ENCODE results near the gene IL17REL.

The IL17REL gene

DNA sequence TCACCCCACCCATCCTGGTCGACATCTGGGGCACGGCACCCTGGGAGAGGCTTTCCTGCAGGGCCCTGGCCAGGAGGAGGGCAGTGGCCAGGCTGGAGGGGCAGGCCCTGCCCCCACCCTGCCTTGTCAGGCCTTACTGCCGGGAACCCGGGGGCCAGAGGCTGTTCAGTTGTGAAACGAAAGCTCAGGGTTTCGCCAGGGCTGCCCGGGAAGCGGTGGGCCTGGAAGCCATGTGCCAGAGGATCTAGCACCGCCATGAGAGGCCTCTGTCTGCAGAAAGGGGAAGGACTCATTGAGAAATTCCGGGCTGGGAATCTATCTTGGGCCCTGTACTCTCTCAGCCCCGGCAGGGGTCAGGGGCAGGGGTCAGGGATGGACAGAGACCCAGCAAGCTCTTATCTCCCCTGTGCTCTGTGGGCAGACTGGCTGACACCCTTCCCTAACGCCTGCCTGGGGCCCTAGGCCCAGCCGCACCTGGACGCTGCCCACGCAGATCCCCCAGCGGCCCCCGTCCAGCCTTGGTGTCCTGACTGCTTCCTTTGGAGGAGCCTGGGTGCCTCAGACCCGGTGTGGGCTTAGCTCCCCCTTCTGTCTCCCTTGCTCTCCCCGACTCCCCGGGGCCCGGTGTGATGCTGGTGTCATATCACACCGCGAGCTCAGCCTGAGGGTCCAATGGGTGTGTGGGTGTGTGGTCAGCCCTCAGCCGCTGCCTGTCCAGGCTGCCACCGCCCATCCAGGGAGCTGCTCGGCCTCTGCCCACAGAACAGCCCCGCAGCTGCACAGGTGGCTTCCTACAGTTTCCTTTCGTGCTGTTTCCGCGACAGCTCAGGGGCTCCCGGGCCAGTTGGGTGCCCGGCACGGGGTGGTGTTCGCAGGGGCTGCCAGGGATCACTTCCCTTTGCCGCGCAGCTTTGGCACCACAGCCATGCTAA, 45.5 kb downstream of the IL17REL start:
- TF ChIP-seq, protein P1, sequence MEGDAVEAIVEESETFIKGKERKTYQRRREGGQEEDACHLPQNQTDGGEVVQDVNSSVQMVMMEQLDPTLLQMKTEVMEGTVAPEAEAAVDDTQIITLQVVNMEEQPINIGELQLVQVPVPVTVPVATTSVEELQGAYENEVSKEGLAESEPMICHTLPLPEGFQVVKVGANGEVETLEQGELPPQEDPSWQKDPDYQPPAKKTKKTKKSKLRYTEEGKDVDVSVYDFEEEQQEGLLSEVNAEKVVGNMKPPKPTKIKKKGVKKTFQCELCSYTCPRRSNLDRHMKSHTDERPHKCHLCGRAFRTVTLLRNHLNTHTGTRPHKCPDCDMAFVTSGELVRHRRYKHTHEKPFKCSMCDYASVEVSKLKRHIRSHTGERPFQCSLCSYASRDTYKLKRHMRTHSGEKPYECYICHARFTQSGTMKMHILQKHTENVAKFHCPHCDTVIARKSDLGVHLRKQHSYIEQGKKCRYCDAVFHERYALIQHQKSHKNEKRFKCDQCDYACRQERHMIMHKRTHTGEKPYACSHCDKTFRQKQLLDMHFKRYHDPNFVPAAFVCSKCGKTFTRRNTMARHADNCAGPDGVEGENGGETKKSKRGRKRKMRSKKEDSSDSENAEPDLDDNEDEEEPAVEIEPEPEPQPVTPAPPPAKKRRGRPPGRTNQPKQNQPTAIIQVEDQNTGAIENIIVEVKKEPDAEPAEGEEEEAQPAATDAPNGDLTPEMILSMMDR (conservative IDR thresholded peaks at IDR 0.05): no peak
- H3K27ac ChIP-seq: no peak overlapping the region

DNA sequence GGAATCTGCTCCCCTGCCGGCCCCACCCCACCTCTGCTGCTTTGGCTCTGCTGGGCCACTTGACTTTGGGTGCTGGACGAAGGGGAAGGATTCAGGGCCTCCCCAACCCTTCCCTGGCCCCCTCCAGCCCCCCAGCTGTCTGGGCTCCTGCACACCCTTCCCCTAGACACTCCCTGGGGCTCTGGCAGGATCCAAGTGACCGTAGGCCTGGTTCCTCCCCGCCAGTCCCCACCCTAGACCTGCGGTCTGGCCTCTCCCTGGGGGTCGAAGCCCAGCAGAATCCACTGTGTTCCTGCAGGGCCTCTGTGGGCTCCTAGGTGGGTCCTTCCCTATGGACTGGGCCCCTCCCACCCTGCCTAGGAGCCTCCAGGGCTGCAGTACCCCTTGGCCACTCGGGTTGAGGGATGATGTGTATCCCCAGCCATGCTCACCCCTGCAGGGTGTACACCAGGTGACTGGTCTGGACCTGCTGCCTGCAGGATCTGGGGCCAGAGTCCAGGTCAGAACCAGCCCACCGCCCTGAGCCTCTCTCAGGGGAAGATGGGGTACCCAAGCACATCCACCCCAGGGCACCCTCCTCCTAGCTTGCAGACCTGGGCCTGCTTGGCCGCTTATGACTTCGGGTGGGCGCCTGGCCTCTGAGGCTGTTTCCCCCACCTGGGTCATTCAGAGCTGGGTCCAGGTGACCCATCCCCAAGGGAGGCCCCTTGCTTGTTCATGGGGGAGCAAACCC, 46.4 kb downstream of the IL17REL start:
- no peak overlapping the region for H3K27ac ChIP-seq
- TF ChIP-seq, protein P1 (conservative IDR thresholded peaks at IDR 0.05): no peak

DNA sequence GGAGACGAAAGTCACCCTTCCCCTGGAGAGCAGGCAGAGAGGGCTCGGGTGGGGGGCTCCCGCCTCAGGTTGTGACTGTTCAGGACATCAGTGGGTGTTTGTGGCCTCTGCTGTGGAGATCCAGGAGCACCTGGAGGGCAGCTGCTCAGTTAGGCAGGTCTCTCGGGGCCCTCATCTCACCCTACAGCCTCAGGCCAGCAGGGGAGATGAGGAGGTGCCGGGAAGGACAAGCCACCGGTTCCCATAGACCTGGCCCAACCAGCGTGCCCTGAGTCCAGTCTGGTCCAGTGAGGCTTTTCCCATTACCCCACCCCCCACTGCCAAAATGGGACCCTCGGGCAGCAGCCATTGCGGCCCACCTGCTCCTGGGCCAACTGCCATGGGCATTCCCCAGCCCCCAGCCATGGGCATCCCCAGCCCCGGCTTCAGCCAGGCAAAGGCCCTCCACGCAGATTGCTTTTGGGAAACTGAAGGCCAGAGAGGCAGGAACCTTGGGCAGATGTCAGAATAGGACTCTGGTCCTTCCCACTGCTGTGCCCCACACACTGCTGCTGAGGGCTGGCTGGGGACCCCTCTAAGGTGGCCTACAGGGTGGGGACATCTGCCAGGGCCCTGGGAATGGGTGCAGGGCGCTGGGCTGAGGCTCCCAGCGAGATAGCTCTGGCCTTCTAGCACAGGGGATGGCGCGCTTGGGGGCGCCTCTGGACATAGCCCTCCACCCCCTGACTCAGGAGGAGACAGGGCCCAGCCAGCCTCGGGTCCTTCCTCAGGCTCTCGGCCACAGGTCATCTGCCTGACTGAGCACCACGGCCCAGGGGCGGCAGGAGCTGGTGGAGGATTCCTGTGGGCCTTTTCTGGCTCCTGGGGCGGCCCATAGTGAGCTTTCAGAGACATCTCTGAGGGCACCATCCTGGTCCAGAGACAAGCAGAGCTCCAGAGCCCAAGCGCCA, 47.2 kb downstream of the IL17REL start:
- no peak overlapping the region for H3K27ac ChIP-seq
- TF ChIP-seq, protein P1 (conservative IDR thresholded peaks at IDR 0.05): no peak

DNA sequence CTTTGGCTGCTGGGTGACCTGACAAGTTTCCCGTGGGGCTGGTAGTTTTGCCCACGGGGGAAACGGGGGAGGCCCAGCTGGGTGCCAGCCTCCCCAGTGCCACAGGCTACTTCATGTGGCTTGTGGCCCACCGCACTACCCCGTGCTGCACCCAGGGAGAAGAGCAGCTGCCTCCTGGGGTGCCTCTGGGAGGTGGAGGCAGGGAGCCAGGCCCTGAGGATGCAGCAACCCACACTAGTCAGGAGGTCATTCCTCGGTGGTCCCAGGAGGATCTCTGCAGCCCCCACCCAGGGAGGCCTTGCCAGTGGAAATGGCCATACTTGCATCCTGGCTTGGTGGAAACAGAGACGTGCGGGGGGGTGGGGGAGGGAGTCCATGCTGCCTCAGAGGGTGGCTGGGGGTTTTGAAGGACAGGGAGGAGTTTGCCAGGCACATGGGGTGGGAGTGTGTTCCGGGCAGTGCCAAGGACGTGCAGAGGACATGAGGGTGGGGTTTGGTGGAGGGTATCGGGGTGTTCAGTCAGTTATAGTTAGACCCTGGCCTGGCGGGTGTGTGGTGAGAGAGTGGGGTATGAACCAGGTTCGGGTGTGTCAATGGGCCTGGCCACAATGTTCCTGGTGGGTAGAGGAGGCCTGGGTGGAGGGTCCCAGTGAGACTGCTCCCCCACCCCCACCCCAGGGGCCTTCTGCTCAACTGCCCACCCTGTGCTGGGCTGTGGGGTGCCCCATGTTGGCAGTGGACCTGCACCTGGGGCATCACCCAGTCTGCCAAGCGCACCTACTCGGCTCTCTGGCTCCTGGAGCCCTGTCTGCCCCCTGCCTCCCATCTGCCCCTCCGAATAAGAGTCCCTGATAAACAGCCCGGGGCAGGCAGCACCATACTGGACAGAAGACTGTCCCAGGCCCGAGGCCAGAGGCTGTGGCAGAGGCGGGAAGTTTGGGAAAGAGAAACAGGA, 48.2 kb downstream of the IL17REL start:
- TF ChIP-seq, protein P1 (conservative IDR thresholded peaks at IDR 0.05): no peak
- H3K27ac ChIP-seq: peak overlapping the region; percentile 92; the same call in 1 of the 2 replicates

DNA sequence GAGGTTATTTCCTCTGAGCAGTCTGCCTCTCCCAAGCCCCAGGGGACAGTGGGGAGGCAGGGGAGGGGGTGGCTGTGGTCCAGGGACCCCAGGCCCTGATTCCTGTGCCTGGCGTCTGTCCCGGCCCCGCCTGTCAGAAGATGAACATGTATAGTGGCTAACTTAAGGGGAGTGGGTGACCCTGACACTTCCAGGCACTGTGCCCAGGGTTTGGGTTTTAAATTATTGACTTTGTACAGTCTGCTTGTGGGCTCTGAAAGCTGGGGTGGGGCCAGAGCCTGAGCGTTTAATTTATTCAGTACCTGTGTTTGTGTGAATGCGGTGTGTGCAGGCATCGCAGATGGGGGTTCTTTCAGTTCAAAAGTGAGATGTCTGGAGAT, 48.9 kb downstream of the IL17REL start:
- TF ChIP-seq, protein P1 (conservative IDR thresholded peaks at IDR 0.05): no peak
- peak overlapping the region; percentile 92 for H3K27ac ChIP-seq

DNA sequence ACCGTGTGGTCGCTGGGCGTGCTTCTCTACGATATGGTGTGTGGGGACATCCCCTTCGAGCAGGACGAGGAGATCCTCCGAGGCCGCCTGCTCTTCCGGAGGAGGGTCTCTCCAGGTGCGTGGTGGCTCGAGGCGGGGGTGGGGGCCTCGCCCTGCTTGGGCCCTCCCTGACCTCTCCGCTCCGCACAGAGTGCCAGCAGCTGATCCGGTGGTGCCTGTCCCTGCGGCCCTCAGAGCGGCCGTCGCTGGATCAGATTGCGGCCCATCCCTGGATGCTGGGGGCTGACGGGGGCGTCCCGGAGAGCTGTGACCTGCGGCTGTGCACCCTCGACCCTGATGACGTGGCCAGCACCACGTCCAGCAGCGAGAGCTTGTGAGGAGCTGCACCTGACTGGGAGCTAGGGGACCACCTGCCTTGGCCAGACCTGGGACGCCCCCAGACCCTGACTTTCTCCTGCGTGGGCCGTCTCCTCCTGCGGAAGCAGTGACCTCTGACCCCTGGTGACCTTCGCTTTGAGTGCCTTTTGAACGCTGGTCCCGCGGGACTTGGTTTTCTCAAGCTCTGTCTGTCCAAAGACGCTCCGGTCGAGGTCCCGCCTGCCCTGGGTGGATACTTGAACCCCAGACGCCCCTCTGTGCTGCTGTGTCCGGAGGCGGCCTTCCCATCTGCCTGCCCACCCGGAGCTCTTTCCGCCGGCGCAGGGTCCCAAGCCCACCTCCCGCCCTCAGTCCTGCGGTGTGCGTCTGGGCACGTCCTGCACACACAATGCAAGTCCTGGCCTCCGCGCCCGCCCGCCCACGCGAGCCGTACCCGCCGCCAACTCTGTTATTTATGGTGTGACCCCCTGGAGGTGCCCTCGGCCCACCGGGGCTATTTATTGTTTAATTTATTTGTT, 49.6 kb downstream of the IL17REL start:
- TF ChIP-seq, protein P1 (conservative IDR thresholded peaks at IDR 0.05): no peak
- peak overlapping the region; percentile 92 for H3K27ac ChIP-seq

Measured in VCaP (cell line).